PC-9 (cell line): ENCODE measurements around the gene AP2A1.

Experiments used
- CTCF ChIP-seq: fragments of 200-600 bp; sonication (generic); conservative IDR thresholded peaks from 2 replicates; pipeline ENCODE4 v1.6.1; 2017; ENCODE audit warnings: mixed run types, antibody characterized with exemption, mild to moderate bottlenecking, moderate library complexity
- EZH2 ChIP-seq: fragments of 200-600 bp; sonication (generic); IDR thresholded peaks from 2 replicates; pipeline ENCODE4 v1.8.0; 2017; ENCODE audit warnings: antibody characterized with exemption, low read depth

DNA sequence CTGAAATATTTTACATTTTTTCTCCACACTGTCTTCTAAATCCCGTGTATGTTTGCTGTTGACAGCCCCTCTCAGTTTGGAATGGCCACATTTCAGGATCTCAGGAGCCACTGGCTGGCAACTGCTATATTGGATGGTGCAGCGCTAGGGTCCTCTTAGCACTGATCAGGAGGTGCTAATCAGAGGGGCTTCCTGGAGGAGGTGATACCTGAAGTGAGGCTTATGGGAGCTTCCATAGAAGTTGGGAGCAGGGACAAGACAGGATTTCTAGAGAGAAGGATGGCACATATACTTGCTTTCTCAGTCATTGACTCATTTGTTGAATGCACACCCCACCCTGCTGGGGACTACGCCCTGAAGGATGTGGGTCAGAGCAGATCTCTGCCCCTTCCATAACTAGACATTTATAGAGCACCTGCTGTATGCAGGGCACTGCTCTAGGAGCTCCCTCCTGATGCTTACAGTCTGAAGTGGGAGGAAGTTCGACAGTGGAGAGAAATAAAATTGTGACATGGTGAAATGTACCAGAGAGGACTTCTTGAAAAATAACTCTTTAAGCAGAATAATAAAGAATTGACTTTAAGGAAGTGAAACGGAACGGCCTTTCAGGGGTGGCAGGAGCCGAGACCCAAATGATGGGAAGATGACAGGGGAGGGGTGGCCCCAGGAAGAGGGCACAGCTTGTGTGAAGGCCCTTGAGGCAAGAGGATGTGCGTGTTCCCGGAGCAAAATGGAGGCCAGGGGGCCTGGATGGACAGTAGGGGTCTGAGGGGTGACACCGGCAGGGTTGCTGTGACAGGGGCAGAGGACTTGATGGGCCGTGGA lies 13.1 kb downstream of the AP2A1 start:
- no peak for TF ChIP-seq CTCF
- TF ChIP-seq EZH2, result no peak
